GM06990 (cell line): ENCODE data around the gene TEX9.

ENCODE experiments used
- DNase-seq: peaks from one replicate; pipeline ENCODE4 v3.0.0-alpha.2; 2011; ENCODE audit not compliant: insufficient read length; ENCODE audit errors: extremely low read depth
- H3K27me3 ChIP-seq: replicated peaks from 2 replicates; pipeline ENCODE4 v1.6.0; 2011; ENCODE audit warnings: low read length; ENCODE audit not compliant: control insufficient read depth, insufficient read depth
- H3K36me3 ChIP-seq: 2 replicates; pipeline ENCODE4 v1.5.1; 2011; ENCODE audit warnings: low read length; ENCODE audit not compliant: control insufficient read depth, insufficient read depth
- H3K4me3 ChIP-seq: replicated peaks from 2 replicates; pipeline ENCODE4 v1.5.1; 2011; ENCODE audit warnings: low read depth, mild to moderate bottlenecking, control low read depth, low read length
- CTCF ChIP-seq: IDR thresholded peaks from 2 replicates; pipeline ENCODE4 v1.5.1; 2011; ENCODE audit warnings: low read length, control low read depth, mild to moderate bottlenecking, inconsistent platforms; ENCODE audit not compliant: insufficient read depth, poor library complexity, severe bottlenecking

Gene TEX9

GRCh38 chr15:56440214-56440770, 75.1 kb downstream of the TEX9 start:
- no peak overlapping the region for H3K4me3 ChIP-seq
- no peak for TF ChIP-seq CTCF

GRCh38 chr15:56442354-56442753, 77.1 kb downstream of the TEX9 start:
- DNase-seq, result no peak
- Histone ChIP-seq H3K4me3 (no peak overlapping the region), H3K27me3 (no peaks in the 10 kb centered on the region), H3K36me3 (no peaks in the 10 kb centered on the region)
- TF ChIP-seq CTCF, result no peak

More at GRCh38 chr15:56440214-56440770, 75.1 kb downstream of the TEX9 start:
- Histone ChIP-seq H3K27me3 (no peaks in the 10 kb centered on the region), H3K36me3 (no peaks in the 10 kb centered on the region)
- no peak for DNase-seq

- DNase-seq, result no peak
- Histone ChIP-seq H3K4me3 (no peak overlapping the region), H3K27me3 (no peaks in the 10 kb centered on the region), H3K36me3 (no peaks in the 10 kb centered on the region)
- no peak for TF ChIP-seq CTCF
Observed at GRCh38 chr15:56445746-56446145, 80.5 kb downstream of the TEX9 start.

GRCh38 chr15:56454836-56455235, 89.6 kb downstream of the TEX9 start:
- no peak for TF ChIP-seq CTCF
- Histone ChIP-seq H3K4me3 (no peak overlapping the region), H3K36me3 (no peaks in the 10 kb centered on the region; the same call in 1 of the 2 replicates), H3K27me3 (no peaks in the 10 kb centered on the region)
- DNase-seq, result no peak

DNA sequence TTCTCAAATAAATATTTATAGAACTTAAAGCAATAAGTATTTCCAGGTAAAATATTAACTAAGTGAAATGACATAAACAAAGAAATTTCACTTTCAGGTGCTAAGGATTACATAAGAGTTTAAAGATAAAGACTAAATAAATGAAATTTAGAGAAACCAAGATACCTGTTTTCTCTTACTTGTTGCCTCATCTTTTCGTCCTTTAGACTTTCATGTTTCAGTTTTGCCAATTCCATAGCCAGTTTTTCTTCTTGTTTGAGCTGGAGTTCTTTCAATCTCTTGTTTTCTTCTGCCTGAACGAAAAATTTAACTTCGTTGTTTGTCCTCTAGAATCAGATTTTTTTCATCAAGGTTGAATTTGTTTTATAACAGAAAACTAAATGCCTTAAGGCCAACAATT, 91.0 kb downstream of the TEX9 start:
- H3K4me3 ChIP-seq, result no peak overlapping the region
- H3K27me3 ChIP-seq, result no peaks in the 10 kb centered on the region
- no peaks in the 10 kb centered on the region; the same call in 1 of the 2 replicates for H3K36me3 ChIP-seq
- DNase-seq, result no peak
- no peak for TF ChIP-seq CTCF

DNA sequence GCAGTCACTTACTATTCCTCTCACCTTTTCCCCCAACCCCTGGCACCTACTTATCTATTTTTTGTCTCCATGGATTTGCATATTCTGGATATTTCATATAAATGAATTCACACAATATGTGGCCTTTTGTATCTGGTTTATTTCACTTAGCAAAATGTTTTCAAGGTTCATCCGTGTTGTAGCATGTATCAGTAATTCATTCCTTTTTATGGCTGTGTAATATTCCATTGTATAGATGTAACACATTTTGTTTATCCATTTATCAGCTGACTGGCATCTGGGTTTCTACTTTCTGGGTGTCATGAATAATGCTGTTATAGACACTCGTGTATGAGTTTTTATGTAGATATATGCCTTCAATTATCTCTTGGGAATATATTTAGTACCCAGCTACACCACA, 93.9 kb downstream of the TEX9 start:
- TF ChIP-seq CTCF, result no peak
- H3K27me3 ChIP-seq, result no peaks in the 10 kb centered on the region
- no peaks in the 10 kb centered on the region; the same call in 1 of the 2 replicates for H3K36me3 ChIP-seq
- no peak overlapping the region for H3K4me3 ChIP-seq
- no peak for DNase-seq
